ENCODE data around the gene DNAH14. TPM values are rescaled to one million over a fixed set of nuclear protein-coding genes. Genes with fewer than 3 reads are reported as not detected.

Gene DNAH14
- total and polyA plus RNA-seq, 10 of the 15 experiments (the other 5 are each of a cell fraction or from before 2014, with no cell fraction given): 2.0 to 7.9 (median 4.8) TPM

DNA sequence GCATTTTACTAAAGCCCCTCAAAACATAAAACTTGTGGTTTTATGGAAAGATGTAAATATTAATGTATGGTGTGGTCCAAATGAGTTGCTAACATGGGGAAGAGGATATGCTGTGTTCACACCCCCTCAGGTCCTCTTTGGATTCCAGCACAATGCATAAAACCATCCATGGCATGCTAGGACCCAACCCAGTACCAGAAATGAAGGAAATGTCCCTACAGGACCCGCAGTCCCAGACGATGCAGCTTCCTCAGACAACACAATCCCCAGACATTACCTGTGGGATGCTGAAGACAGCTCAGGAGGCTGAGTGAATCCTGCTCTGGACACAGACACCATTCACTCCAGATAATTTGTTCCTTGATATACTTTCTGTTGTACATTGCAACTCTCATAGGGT is 296.2 kb downstream of the DNAH14 start:
- RAD21 ChIA-PET (ENCODE audit: unreplicated experiment): no interaction called here
- 10% methylated on average over 2 of the region's 2 CpGs for WGBS (ENCODE audit: insufficient coverage, insufficient replicate concordance, low lambda C conversion rate, missing lambda C conversion rate)
- CTCF ChIA-PET: no interaction called here
- FAIRE-seq (no peak), ATAC-seq (no peak), DNase-seq (ENCODE audit: low read depth, low spot score) (no peak)
- H3K36me3 ChIP-seq (ENCODE audit: control insufficient read depth in 2 of 2, insufficient read depth in 2 of 2, low read length in 1 of 2): no peaks in the 10 kb centered on the region
- in situ Hi-C loops (cut with MboI): no loop called here
- H3K27me3 ChIP-seq (replicated peaks in 1 of 2; ENCODE audit: control insufficient read depth in 2 of 2, insufficient read depth in 2 of 2, low read length in 1 of 2): no peaks in the 10 kb centered on the region
- intact Hi-C loops (cut with micrococcal nuclease; ENCODE audit: unreplicated experiment): no loop called here
- no TSS peak for BruUV-seq (replicated peaks)
- TF ChIP-seq EZH2 (IDR thresholded peaks at IDR 0.05; ENCODE audit: borderline replicate concordance, control insufficient read depth, low read depth, low read length): no peak
- TF ChIP-seq KAT2A (conservative IDR thresholded peaks at IDR 0.05; ENCODE audit: control insufficient read depth, low read depth, low read length): no peak
- TF ChIP-seq CBFB (IDR thresholded peaks at IDR 0.05; ENCODE audit: low read depth): no peak
- no peak for TF ChIP-seq TCF7 (IDR thresholded peaks at IDR 0.05; ENCODE audit: borderline replicate concordance)
- no peak for TF ChIP-seq NKRF (conservative IDR thresholded peaks at IDR 0.05)
- TF ChIP-seq HDAC6 (IDR thresholded peaks at IDR 0.05; ENCODE audit: unreplicated experiment): no peak
- TF ChIP-seq CHD4 (IDR thresholded peaks at IDR 0.05): no peak
- no peak for TF ChIP-seq ZNF622 (IDR thresholded peaks at IDR 0.05)
- no peak for TF ChIP-seq BCL3 (IDR thresholded peaks at IDR 0.05; ENCODE audit: borderline replicate concordance, insufficient read depth, low read depth, low read length, poor library complexity, severe bottlenecking)
- no peak for TF ChIP-seq PML (IDR thresholded peaks at IDR 0.05; ENCODE audit: low read length)
- TF ChIP-seq ZNF217 (IDR thresholded peaks at IDR 0.05): no peak
- TF ChIP-seq SMARCA5 (IDR thresholded peaks at IDR 0.05): no peak
- no peak for TF ChIP-seq SUZ12 (IDR thresholded peaks at IDR 0.05; ENCODE audit: unreplicated experiment)
- TF ChIP-seq, protein P1, sequence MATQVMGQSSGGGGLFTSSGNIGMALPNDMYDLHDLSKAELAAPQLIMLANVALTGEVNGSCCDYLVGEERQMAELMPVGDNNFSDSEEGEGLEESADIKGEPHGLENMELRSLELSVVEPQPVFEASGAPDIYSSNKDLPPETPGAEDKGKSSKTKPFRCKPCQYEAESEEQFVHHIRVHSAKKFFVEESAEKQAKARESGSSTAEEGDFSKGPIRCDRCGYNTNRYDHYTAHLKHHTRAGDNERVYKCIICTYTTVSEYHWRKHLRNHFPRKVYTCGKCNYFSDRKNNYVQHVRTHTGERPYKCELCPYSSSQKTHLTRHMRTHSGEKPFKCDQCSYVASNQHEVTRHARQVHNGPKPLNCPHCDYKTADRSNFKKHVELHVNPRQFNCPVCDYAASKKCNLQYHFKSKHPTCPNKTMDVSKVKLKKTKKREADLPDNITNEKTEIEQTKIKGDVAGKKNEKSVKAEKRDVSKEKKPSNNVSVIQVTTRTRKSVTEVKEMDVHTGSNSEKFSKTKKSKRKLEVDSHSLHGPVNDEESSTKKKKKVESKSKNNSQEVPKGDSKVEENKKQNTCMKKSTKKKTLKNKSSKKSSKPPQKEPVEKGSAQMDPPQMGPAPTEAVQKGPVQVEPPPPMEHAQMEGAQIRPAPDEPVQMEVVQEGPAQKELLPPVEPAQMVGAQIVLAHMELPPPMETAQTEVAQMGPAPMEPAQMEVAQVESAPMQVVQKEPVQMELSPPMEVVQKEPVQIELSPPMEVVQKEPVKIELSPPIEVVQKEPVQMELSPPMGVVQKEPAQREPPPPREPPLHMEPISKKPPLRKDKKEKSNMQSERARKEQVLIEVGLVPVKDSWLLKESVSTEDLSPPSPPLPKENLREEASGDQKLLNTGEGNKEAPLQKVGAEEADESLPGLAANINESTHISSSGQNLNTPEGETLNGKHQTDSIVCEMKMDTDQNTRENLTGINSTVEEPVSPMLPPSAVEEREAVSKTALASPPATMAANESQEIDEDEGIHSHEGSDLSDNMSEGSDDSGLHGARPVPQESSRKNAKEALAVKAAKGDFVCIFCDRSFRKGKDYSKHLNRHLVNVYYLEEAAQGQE (IDR thresholded peaks at IDR 0.05; ENCODE audit: low read depth, low read length): no peak
- no peak for TF ChIP-seq NFXL1 (IDR thresholded peaks at IDR 0.05; ENCODE audit: borderline replicate concordance)
- POLR2A ChIA-PET: no interaction called here
- H4K20me1 ChIP-seq (ENCODE audit: control insufficient read depth, insufficient read depth): no peaks in the 10 kb centered on the region
- H3K79me2 ChIP-seq (ENCODE audit: control insufficient read depth, insufficient read depth, low read length): no peaks in the 10 kb centered on the region
- no peak overlapping the region for H2AFZ ChIP-seq (ENCODE audit: control insufficient read depth, low read depth, low read length)
- H3K4me1 ChIP-seq (ENCODE audit: control insufficient read depth, insufficient read depth, low read length): no peaks in the 10 kb centered on the region
- no peak overlapping the region for H3K27ac ChIP-seq (ENCODE audit: control insufficient read depth, insufficient read depth)
- no peak overlapping the region for H3K4me2 ChIP-seq (ENCODE audit: control insufficient read depth, insufficient read depth)
- H3K9me3 ChIP-seq (replicated peaks; ENCODE audit: control insufficient read depth, insufficient read depth, low read length): no peaks in the 10 kb centered on the region
- H3K4me3 ChIP-seq: no peak overlapping the region
- SMC1A ChIA-PET (ENCODE audit: uncharacterized antibody, unreplicated experiment): no interaction called here
- no peak overlapping the region for H3K9ac ChIP-seq (ENCODE audit: control insufficient read depth, insufficient read depth, low read length)

Measured in GM12878 (cell line).